HEK293 (cell line): Measurements from ENCODE around the gene TNFSF12.
A peak's percentile ranks its signal among the peaks of the same experiment; 100 is the strongest.

Experiments
- CTCF ChIA-PET: fragments of 350-600 bp; formaldehyde crosslinking; extraction: SDS; loops from one replicate; lab custom pipeline; 2021; ENCODE audit warnings: antibody characterized with exemption; lab: Yijun Ruan, JAX
- POLR2A ChIA-PET: fragments of 300-600 bp; formaldehyde crosslinking; extraction: SDS; loops from one replicate; lab custom pipeline; 2020; ENCODE audit warnings: antibody characterized with exemption, inconsistent platforms; lab: Yijun Ruan, JAX
- H3K27ac ChIP-seq: fragments of 200-500 bp; sonication (Bioruptor generic); 2 replicates; pipeline ENCODE4 v1.5.1; 2014; ENCODE audit warnings: low read depth, low read length, control low read depth, inconsistent platforms; ENCODE audit errors: extremely low read depth
- H3K36me3 ChIP-seq, 2 experiments: fragments of 200-500 bp in 1 of 2; sonication (Bioruptor generic) in 1 of 2; 1 replicate in 1 of 2; 2 replicates in 1 of 2; pipeline ENCODE4 v1.5.1; 2014 to 2017; ENCODE audit warnings: inconsistent platforms in 2 of 2, low read length in 2 of 2; ENCODE audit not compliant: control insufficient read depth in 2 of 2, insufficient read depth in 1 of 2
- H3K4me1 ChIP-seq: fragments of 200-500 bp; sonication (Bioruptor generic); 2 replicates; pipeline ENCODE4 v1.5.1; 2014; ENCODE audit warnings: mild to moderate bottlenecking, low read length, inconsistent platforms; ENCODE audit not compliant: control insufficient read depth, insufficient read depth
- H3K4me3 ChIP-seq: 2 replicates; pipeline ENCODE4 v1.5.1; 2011; ENCODE audit warnings: low read depth, mild to moderate bottlenecking, control low read depth, low read length, moderate library complexity
- H3K9me3 ChIP-seq: fragments of 200-500 bp; sonication (Bioruptor generic); 2 replicates; pipeline ENCODE4 v1.5.1; 2014; ENCODE audit warnings: low read depth, low read length, inconsistent platforms; ENCODE audit not compliant: control insufficient read depth, insufficient read depth
- ELK4 ChIP-seq: IDR thresholded peaks from 2 replicates; pipeline ENCODE4 v1.6.1; 2011; ENCODE audit warnings: mild to moderate bottlenecking, low read depth, low read length, borderline replicate concordance
- GLIS2 ChIP-seq: fragments of 450-650 bp; formaldehyde crosslinking; IDR thresholded peaks from 2 replicates; pipeline ENCODE4 v1.5.1; 2016; ENCODE audit warnings: missing biosample characterization, missing genetic modification characterization
- HIC1 ChIP-seq: fragments of 450-650 bp; formaldehyde crosslinking; IDR thresholded peaks from 2 replicates; pipeline ENCODE4 v1.5.1; 2016; ENCODE audit warnings: missing biosample characterization, missing genetic modification characterization
- KLF10 ChIP-seq: fragments of 450-650 bp; IDR thresholded peaks from 2 replicates; pipeline ENCODE4 v1.5.1; 2018; ENCODE audit warnings: missing biosample characterization, mild to moderate bottlenecking, missing genetic modification characterization
- OSR2 ChIP-seq: fragments of 450-650 bp; formaldehyde crosslinking; IDR thresholded peaks from 2 replicates; pipeline ENCODE4 v1.5.1; 2016; ENCODE audit warnings: missing biosample characterization, missing genetic modification characterization
- PRDM1 ChIP-seq: fragments of 450-650 bp; formaldehyde crosslinking; IDR thresholded peaks from 2 replicates; pipeline ENCODE4; 2016; ENCODE audit warnings: missing biosample characterization, missing genetic modification characterization
- PRDM10 ChIP-seq: fragments of 450-650 bp; formaldehyde crosslinking; IDR thresholded peaks from 2 replicates; pipeline ENCODE4 v1.5.1; 2016; ENCODE audit warnings: missing biosample characterization, missing genetic modification characterization
- YY1 ChIP-seq: fragments of 450-650 bp; formaldehyde crosslinking; IDR thresholded peaks from 2 replicates; pipeline ENCODE4 v1.5.1; 2018; ENCODE audit warnings: missing biosample characterization, missing genetic modification characterization
- YY2 ChIP-seq: fragments of 450-650 bp; formaldehyde crosslinking; IDR thresholded peaks from 2 replicates; pipeline ENCODE4 v1.5.1; 2016; ENCODE audit warnings: missing biosample characterization, missing genetic modification characterization
- ZBTB17 ChIP-seq: fragments of 450-650 bp; formaldehyde crosslinking; IDR thresholded peaks from 2 replicates; pipeline ENCODE4 v1.5.1; 2016; ENCODE audit warnings: missing biosample characterization, missing genetic modification characterization
- ZBTB26 ChIP-seq: fragments of 450-650 bp; formaldehyde crosslinking; optimal IDR thresholded peaks from 2 replicates; pipeline ENCODE3; 2016; ENCODE audit warnings: missing biosample characterization, mild to moderate bottlenecking, missing genetic modification characterization
- ZBTB7A ChIP-seq: fragments of 450-650 bp; formaldehyde crosslinking; IDR thresholded peaks from 2 replicates; pipeline ENCODE4 v1.5.1; 2016; ENCODE audit warnings: low read depth, missing biosample characterization, missing genetic modification characterization
- ZBTB8A ChIP-seq: fragments of 450-650 bp; formaldehyde crosslinking; IDR thresholded peaks from 2 replicates; pipeline ENCODE4 v1.5.1; 2016; ENCODE audit warnings: missing biosample characterization, missing genetic modification characterization
- ZFHX2 ChIP-seq: fragments of 450-650 bp; formaldehyde crosslinking; conservative IDR thresholded peaks from 2 replicates; pipeline ENCODE4 v1.5.1; 2016; ENCODE audit warnings: missing biosample characterization, missing genetic modification characterization
- ZNF23 ChIP-seq: fragments of 450-650 bp; formaldehyde crosslinking; IDR thresholded peaks from 2 replicates; pipeline ENCODE4 v1.5.1; 2016; ENCODE audit warnings: missing biosample characterization, missing genetic modification characterization, borderline replicate concordance
- ZNF341 ChIP-seq: fragments of 450-650 bp; formaldehyde crosslinking; IDR thresholded peaks from 2 replicates; pipeline ENCODE4; 2016; ENCODE audit warnings: low read depth, missing biosample characterization, missing genetic modification characterization
- ZNF366 ChIP-seq: fragments of 450-650 bp; formaldehyde crosslinking; conservative IDR thresholded peaks from 2 replicates; pipeline ENCODE4 v1.5.1; 2016; ENCODE audit warnings: missing biosample characterization, missing genetic modification characterization
- ZNF391 ChIP-seq: fragments of 450-650 bp; formaldehyde crosslinking; IDR thresholded peaks from 2 replicates; pipeline ENCODE4 v1.5.1; 2016; ENCODE audit warnings: low read depth, missing biosample characterization, missing genetic modification characterization, borderline replicate concordance
- ZNF548 ChIP-seq: fragments of 450-650 bp; formaldehyde crosslinking; IDR thresholded peaks from 2 replicates; pipeline ENCODE4 v1.5.1; 2016; ENCODE audit warnings: missing biosample characterization, missing genetic modification characterization
- ZNF561 ChIP-seq: fragments of 450-650 bp; IDR thresholded peaks from 2 replicates; pipeline ENCODE4 v1.5.1; 2018; ENCODE audit warnings: missing biosample characterization, missing genetic modification characterization, borderline replicate concordance
- ZNF701 ChIP-seq: fragments of 450-650 bp; formaldehyde crosslinking; IDR thresholded peaks from 2 replicates; pipeline ENCODE4 v1.5.1; 2016; ENCODE audit warnings: missing biosample characterization, missing genetic modification characterization
- ZSCAN5A ChIP-seq: fragments of 450-650 bp; formaldehyde crosslinking; IDR thresholded peaks from 2 replicates; pipeline ENCODE4 v1.5.1; 2016; ENCODE audit warnings: missing biosample characterization, missing genetic modification characterization
- TF ChIP-seq, protein P1 (sequence below): fragments of 450-650 bp; formaldehyde crosslinking; IDR thresholded peaks from 2 replicates; pipeline ENCODE4 v1.5.1; 2016; ENCODE audit warnings: missing biosample characterization, missing genetic modification characterization
- TF ChIP-seq, protein P2 (sequence below): fragments of 450-650 bp; formaldehyde crosslinking; IDR thresholded peaks from 2 replicates; pipeline ENCODE4 v1.5.1; 2016; ENCODE audit warnings: missing biosample characterization, missing genetic modification characterization

TNFSF12 gene

GRCh38 chr17:7570351-7570750, 21.5 kb downstream of the TNFSF12 start (continued):
- TF ChIP-seq ZNF23 (no peak), ZBTB7A (tag by site-specific recombination) (no peak)
- TF ChIP-seq, all 188 proteins: peak for 0

- POLR2A ChIA-PET: interaction anchor here (0.6 to 8.2 kb wide), 10 partner anchors 11 to 360 kb away, joined by 3 to 98 read pairs (median 11); partner anchors contain the start of genes CNTROB, FXR2, MPDU1 and NEURL4
- H3K36me3 ChIP-seq: peaks cover 63 to 81% of the 10 kb centered on the region in 2 experiments
- H3K4me1 ChIP-seq: peaks cover 5% of the 10 kb centered on the region
- H3K9me3 ChIP-seq: no peaks in the 10 kb centered on the region
- peak overlapping the region; percentile 47 for H3K4me3 ChIP-seq
- CTCF ChIA-PET: interaction anchor here (4.1 kb wide), 1 partner anchor 12 kb away, joined by 35 read pairs; the partner anchor contains the start of gene SENP3
- H3K27ac ChIP-seq: peak overlapping the region; percentile 80
- TF ChIP-seq ZBTB26 (no peak), KLF10 (tag by site-specific recombination) (peak; percentile 56; the same call in 1 of the 2 replicates), ZNF561 (tag by site-specific recombination) (0 out of 2 replicates have a peak, but pooled peaks have one; percentile 13), ELK4 (0 out of 2 replicates have a peak, but pooled peaks have one; percentile 47), ZBTB8A (0 out of 2 replicates have a peak, but pooled peaks have one; percentile 25), YY1 (tag by site-specific recombination) (peak; percentile 93), PRDM10 (peak; percentile 83; the same call in 1 of the 2 replicates), PRDM1 (tag by site-specific recombination) (peak; percentile 76), ZNF548 (tag by site-specific recombination) (no peak), YY2 (tag by site-specific recombination) (0 out of 2 replicates have a peak, but pooled peaks have one; percentile 78), HIC1 (tag by site-specific recombination) (no peak), ZFHX2 (tag by site-specific recombination) (peak; percentile 38; the same call in 1 of the 2 replicates), ZBTB17 (tag by site-specific recombination) (peak; percentile 79), OSR2 (tag by site-specific recombination) (peak; percentile 87), ZNF366 (no peak), ZNF391 (tag by site-specific recombination) (no peak), ZNF701 (tag by site-specific recombination) (no peak), ZSCAN5A (no peak), ZNF341 (tag by site-specific recombination) (0 out of 2 replicates have a peak, but pooled peaks have one; percentile 5), GLIS2 (tag by site-specific recombination) (peak; percentile 60)
- TF ChIP-seq, protein P1, sequence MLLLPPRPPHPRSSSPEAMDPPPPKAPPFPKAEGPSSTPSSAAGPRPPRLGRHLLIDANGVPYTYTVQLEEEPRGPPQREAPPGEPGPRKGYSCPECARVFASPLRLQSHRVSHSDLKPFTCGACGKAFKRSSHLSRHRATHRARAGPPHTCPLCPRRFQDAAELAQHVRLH: peak; percentile 98
- TF ChIP-seq, protein P2, sequence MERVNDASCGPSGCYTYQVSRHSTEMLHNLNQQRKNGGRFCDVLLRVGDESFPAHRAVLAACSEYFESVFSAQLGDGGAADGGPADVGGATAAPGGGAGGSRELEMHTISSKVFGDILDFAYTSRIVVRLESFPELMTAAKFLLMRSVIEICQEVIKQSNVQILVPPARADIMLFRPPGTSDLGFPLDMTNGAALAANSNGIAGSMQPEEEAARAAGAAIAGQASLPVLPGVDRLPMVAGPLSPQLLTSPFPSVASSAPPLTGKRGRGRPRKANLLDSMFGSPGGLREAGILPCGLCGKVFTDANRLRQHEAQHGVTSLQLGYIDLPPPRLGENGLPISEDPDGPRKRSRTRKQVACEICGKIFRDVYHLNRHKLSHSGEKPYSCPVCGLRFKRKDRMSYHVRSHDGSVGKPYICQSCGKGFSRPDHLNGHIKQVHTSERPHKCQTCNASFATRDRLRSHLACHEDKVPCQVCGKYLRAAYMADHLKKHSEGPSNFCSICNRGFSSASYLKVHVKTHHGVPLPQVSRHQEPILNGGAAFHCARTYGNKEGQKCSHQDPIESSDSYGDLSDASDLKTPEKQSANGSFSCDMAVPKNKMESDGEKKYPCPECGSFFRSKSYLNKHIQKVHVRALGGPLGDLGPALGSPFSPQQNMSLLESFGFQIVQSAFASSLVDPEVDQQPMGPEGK: peak; percentile 66
Observed at GRCh38 chr17:7572338-7572587, 23.4 kb downstream of the TNFSF12 start.
